ENCODE data around the gene TMPRSS2. TPM values are rescaled to one million over a fixed set of nuclear protein-coding genes. Genes with fewer than 3 reads are reported as not detected.

The TMPRSS2 gene
- total RNA-seq, 4 donors from 2014 or later = 5.1 to 19.2 (median 12.1) TPM

DNA sequence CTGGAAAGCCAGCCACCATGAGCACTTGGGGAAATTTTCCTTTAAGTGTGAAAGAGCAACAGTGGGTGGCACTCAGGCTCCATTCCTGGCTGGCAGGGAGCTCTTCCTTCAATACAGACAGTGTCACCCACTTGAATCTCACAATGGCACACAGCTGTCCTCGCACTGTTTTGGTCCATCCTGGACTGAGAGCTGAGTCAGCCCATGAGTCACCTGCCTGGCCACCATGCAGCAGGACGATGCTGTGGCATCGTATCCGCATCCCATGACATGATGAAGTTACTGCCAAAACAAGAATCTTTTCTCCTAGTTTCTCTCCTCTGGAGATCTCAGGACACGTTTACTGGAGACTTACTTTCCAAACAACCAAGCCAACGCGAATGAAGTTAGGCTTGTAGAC, 6.0 kb downstream of the TMPRSS2 start:
- H3K4me3 ChIP-seq (ENCODE audit: low read depth, poor library complexity, severe bottlenecking) = no peak overlapping the region
- intact Hi-C loops (cut with DNase I; ENCODE audit: low total_unique reads) = no loop called here
- 68 to 71% methylated on average over 7 of the region's 7 CpGs for WGBS, 2 donors
- TF ChIP-seq POLR2A (IDR thresholded peaks at IDR 0.05) = no peak
- TF ChIP-seq CTCF (IDR thresholded peaks at IDR 0.05) = no peak
- no peak for DNase-seq (ENCODE audit: low spot score in 2 of 2)

GRCh38 chr21:41500931-41501381, 7.0 kb downstream of the TMPRSS2 start:
- intact Hi-C loops (cut with DNase I; ENCODE audit: low total_unique reads) = no loop called here

DNA sequence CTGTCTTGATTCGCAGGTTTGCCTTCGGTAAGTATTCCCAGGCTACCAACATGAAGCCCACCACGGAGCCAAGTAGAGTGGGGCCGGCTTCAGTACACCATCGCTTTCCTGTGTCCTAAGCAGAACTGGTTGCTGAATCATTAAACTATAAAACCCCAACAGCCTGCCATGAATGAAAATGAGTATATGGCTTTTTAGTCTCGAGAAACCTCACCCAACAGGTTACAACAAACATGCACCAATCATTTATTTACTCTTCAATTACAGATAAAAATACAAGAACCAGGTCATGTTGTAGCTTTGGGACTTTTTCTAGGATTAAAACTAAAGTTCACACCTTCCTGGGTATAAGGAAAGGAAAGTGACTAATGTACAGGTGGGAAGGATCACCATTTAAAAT, 7.6 kb downstream of the TMPRSS2 start:
- no peak overlapping the region for H3K4me3 ChIP-seq (ENCODE audit: low read depth, poor library complexity, severe bottlenecking)
- intact Hi-C loops (cut with DNase I; ENCODE audit: low total_unique reads) = no loop called here
- no peak for DNase-seq (ENCODE audit: low spot score in 2 of 2)
- WGBS, 2 donors = 71 to 79% methylated on average over 6 of the region's 6 CpGs
- TF ChIP-seq CTCF (IDR thresholded peaks at IDR 0.05) = no peak

More at GRCh38 chr21:41500931-41501381, 7.0 kb downstream of the TMPRSS2 start:
- no peak for DNase-seq (ENCODE audit: low spot score in 2 of 2)
- TF ChIP-seq CTCF (IDR thresholded peaks at IDR 0.05) = no peak
- no peak for TF ChIP-seq POLR2A (IDR thresholded peaks at IDR 0.05)
- WGBS, 2 donors = 60 to 63% methylated on average over 9 of the region's 9 CpGs
- H3K4me3 ChIP-seq (ENCODE audit: low read depth, poor library complexity, severe bottlenecking) = no peak overlapping the region

- DNase-seq (ENCODE audit: low spot score in 2 of 2) = no peak
- TF ChIP-seq POLR2A (IDR thresholded peaks at IDR 0.05) (no peak), CTCF (IDR thresholded peaks at IDR 0.05) (no peak)
- H3K4me3 ChIP-seq (ENCODE audit: low read depth, poor library complexity, severe bottlenecking) = no peak overlapping the region
- intact Hi-C loops (cut with DNase I; ENCODE audit: low total_unique reads) = no loop called here
- 94 to 95% methylated on average over 2 of the region's 2 CpGs for WGBS, 2 donors
Measured at GRCh38 chr21:41499920-41500319, 8.0 kb downstream of the TMPRSS2 start.

DNA sequence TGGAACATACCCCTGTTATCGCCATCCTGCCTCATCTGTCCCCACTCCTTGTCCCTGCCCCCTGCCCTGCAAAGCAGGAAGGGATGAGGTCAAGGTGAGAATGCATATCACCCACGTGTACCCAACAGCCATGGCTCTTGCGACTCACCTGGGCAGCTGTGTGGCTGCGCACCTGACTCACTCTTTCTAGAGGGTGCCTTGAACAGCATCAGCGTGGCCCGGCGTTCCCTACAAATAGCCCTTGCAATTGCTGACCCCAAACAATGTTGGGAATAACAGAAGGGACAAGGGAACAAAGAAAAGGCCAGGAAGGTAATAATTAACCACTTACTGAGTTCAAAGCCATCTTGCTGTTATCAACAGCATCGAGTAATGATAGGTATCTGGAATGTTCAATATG, 10.2 kb downstream of the TMPRSS2 start:
- intact Hi-C loops (cut with DNase I; ENCODE audit: low total_unique reads) = no loop called here
- no peak for DNase-seq (ENCODE audit: low spot score in 2 of 2)
- TF ChIP-seq POLR2A (IDR thresholded peaks at IDR 0.05) (no peak), CTCF (IDR thresholded peaks at IDR 0.05) (no peak)
- WGBS, 2 donors = 84 to 85% methylated on average over 8 of the region's 8 CpGs
- no peak overlapping the region for H3K4me3 ChIP-seq (ENCODE audit: low read depth, poor library complexity, severe bottlenecking)

DNA sequence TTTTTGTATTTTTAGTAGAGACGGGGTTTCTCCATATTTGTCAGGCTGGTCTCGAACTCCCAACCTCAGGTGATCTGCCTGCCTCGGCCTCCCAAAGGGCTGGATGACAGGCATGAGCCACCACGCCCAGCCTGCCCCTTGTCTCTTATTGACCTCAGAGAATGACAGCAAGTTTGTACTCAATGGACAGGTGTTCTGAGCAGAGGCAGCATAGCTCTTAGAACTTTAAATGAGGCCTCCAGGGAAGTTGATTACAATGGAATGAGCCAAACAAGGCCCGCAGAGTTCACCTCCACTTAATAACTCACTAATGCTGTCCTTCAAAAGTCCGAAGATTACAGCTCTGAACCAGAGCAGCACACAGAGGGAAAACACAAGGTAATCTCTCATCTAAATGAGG, 10.9 kb downstream of the TMPRSS2 start:
- TF ChIP-seq POLR2A (IDR thresholded peaks at IDR 0.05) (no peak), CTCF (IDR thresholded peaks at IDR 0.05) (no peak)
- intact Hi-C loops (cut with DNase I; ENCODE audit: low total_unique reads) = no loop called here
- 90 to 91% methylated on average over 6 of the region's 6 CpGs for WGBS, 2 donors

More for the DNA sequence above, 10.9 kb downstream of the TMPRSS2 start:
- H3K4me3 ChIP-seq (ENCODE audit: low read depth, poor library complexity, severe bottlenecking) = no peak overlapping the region
- no peak for DNase-seq (ENCODE audit: low spot score in 2 of 2)

Measured in lower leg skin (tissue), 4 donors.